ENCODE data around the gene SV2C.
"Not testable (repeated sequence)": the region's sequence is repeated elsewhere in the genome, so short reads cannot be mapped to it uniquely, and the experiment has no call there.

SV2C gene

GRCh38 chr5:76204713-76205112 is 121.5 kb downstream of the SV2C start:
- DNase-seq = no peak

- no peak for DNase-seq
Measured at GRCh38 chr5:76207120-76207519, 123.9 kb downstream of the SV2C start.

GRCh38 chr5:76209297-76209696 is 126.1 kb downstream of the SV2C start:
- DNase-seq = no peak

- DNase-seq = no peak
Measured at GRCh38 chr5:76210946-76211345, 127.8 kb downstream of the SV2C start.

- no peak for DNase-seq
Measured at GRCh38 chr5:76213858-76214257, 130.7 kb downstream of the SV2C start.

GRCh38 chr5:76216748-76217147 is 133.6 kb downstream of the SV2C start:
- no peak for DNase-seq

GRCh38 chr5:76219636-76220035 is 136.5 kb downstream of the SV2C start:
- DNase-seq = no peak

GRCh38 chr5:76221311-76221710 is 138.1 kb downstream of the SV2C start:
- no peak for DNase-seq

GRCh38 chr5:76222318-76222717 is 139.1 kb downstream of the SV2C start:
- no peak for DNase-seq

- DNase-seq = no peak
Measured at GRCh38 chr5:76223696-76224095, 140.5 kb downstream of the SV2C start.

- no peak for DNase-seq
Measured at GRCh38 chr5:76224898-76225297, 141.7 kb downstream of the SV2C start.

GRCh38 chr5:76225336-76225735 is 142.2 kb downstream of the SV2C start:
- DNase-seq = no peak

GRCh38 chr5:76229900-76230299 is 146.7 kb downstream of the SV2C start:
- no peak for DNase-seq

GRCh38 chr5:76230711-76231285 is 147.6 kb downstream of the SV2C start:
- DNase-seq = no peak

- DNase-seq = no peak
Measured at GRCh38 chr5:76234665-76235064, 151.5 kb downstream of the SV2C start.

- DNase-seq = no peak
Measured at GRCh38 chr5:76236684-76237083, 153.5 kb downstream of the SV2C start.

- no peak for DNase-seq
Measured at GRCh38 chr5:76240336-76240735, 157.2 kb downstream of the SV2C start.

GRCh38 chr5:76242155-76242554 is 159.0 kb downstream of the SV2C start:
- not testable (repeated sequence) for DNase-seq

GRCh38 chr5:76245590-76245989 is 162.4 kb downstream of the SV2C start:
- DNase-seq = no peak

GRCh38 chr5:76249621-76250020 is 166.4 kb downstream of the SV2C start:
- no peak for DNase-seq

- DNase-seq = no peak
Measured at GRCh38 chr5:76250463-76250862, 167.3 kb downstream of the SV2C start.

GRCh38 chr5:76251656-76252055 is 168.5 kb downstream of the SV2C start:
- no peak for DNase-seq

- no peak for DNase-seq
Measured at GRCh38 chr5:76252437-76252836, 169.3 kb downstream of the SV2C start.

- DNase-seq = no peak
Measured at GRCh38 chr5:76256116-76256889, 173.1 kb downstream of the SV2C start.
